GM12872 (cell line): ENCODE measurements around the gene PIP4K2B.

Experiments
- TF ChIP-seq, protein P1 (sequence below): IDR thresholded peaks from 3 replicates; pipeline ENCODE4 v1.5.1; 2011; ENCODE audit warnings: low read depth, mild to moderate bottlenecking, low read length, moderate library complexity; ENCODE audit not compliant: insufficient read depth

The PIP4K2B gene

DNA sequence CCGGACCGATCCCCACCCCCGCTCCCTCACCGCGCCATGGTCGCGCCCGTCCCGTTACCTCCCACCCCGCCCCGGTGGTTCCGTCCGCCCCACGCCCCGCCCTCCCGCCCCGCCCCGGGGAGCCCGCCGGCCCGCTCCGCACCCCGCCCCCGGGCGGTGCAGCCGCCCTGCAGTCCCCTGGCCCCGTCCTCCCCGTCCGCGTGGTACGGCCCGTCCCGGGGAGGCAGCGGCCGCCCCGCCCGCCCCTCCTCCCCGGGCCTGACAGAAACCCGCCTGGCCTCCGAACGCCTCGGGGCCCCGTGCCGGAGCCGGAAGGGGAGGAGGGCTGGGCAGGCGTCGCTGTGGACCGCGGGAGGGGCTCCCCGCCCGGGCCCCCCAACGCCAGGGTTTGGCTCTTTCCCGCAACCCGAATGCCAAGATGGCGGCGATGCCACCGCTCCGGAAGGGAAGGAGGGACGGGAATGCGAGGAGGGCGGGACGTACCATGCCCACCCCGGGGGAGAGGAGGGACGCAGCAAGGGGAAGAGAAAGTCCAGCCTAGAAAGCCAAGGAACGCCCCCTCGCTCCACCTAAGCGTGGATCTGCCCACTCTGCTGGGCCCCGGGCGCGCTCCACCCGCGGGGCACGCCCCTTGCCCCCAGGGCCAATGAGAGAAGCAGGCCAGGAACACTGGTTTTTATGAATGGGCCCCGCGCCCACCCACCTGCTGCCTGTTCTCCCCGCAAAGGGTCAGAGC lies at the start of gene PIP4K2B:
Gene PIP4K2B, minus strand, starts transcription at position 56 of the 736 bp plus-strand sequence. CDS start 132 bp downstream, outside the sequence.
- TF ChIP-seq, protein P1, sequence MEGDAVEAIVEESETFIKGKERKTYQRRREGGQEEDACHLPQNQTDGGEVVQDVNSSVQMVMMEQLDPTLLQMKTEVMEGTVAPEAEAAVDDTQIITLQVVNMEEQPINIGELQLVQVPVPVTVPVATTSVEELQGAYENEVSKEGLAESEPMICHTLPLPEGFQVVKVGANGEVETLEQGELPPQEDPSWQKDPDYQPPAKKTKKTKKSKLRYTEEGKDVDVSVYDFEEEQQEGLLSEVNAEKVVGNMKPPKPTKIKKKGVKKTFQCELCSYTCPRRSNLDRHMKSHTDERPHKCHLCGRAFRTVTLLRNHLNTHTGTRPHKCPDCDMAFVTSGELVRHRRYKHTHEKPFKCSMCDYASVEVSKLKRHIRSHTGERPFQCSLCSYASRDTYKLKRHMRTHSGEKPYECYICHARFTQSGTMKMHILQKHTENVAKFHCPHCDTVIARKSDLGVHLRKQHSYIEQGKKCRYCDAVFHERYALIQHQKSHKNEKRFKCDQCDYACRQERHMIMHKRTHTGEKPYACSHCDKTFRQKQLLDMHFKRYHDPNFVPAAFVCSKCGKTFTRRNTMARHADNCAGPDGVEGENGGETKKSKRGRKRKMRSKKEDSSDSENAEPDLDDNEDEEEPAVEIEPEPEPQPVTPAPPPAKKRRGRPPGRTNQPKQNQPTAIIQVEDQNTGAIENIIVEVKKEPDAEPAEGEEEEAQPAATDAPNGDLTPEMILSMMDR, result no peak

- TF ChIP-seq, protein P1, result no peak
Observed at GRCh38 chr17:38848557-38848891, 49.2 kb upstream of the PIP4K2B start.

- TF ChIP-seq, protein P1, result no peak
Observed at GRCh38 chr17:38844261-38844757, 45.0 kb upstream of the PIP4K2B start.

GRCh38 chr17:38825762-38826247 lies 26.4 kb upstream of the PIP4K2B start:
- TF ChIP-seq, protein P1, result no peak

DNA sequence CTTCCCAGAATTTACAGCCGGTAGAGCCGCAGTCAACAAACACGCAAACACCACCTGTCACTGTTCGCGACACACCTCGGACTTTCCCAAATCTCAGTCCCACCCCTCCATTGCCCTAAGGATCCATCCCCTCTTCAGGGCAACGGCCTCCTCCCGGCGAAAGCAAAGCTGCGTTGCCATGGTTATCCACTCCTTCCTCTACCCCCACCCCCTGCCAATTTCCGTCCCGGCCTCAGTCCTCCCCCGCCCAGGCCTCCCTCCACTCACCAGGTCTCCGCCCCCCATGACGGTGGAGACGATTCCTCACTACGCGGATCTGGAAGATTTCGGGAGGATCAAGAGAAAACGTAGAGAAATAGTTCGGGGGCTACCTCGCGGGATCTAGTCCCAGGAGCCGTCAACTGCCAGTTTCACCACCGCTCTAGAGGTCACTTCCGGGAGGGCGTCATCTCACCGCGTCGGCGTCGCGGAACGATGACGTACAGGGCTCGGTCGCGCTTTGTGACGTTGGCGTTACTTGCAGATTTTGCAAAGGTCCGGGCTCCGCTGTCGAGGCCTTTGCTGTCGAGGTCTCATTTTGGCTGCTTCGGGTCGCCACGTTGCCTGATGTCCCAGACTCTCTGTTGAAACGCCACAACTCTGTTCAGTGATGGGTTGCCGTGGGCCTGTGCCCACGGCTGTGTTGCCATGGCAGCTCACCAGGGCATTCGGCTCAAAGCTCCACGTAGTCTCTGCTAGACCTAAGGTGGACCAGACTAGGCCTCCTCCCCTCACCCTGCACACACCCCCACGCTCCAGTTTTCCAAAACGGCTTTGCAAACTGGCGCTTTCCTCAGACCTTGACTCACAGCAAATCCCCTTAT lies 25.8 kb upstream of the PIP4K2B start, which contains the start of gene CWC25:
Gene CWC25, minus strand, starts transcription at position 423 of the 863 bp plus-strand sequence. Its CDS starts 138 bp downstream, at position 285.
- TF ChIP-seq, protein P1, result no peak

DNA sequence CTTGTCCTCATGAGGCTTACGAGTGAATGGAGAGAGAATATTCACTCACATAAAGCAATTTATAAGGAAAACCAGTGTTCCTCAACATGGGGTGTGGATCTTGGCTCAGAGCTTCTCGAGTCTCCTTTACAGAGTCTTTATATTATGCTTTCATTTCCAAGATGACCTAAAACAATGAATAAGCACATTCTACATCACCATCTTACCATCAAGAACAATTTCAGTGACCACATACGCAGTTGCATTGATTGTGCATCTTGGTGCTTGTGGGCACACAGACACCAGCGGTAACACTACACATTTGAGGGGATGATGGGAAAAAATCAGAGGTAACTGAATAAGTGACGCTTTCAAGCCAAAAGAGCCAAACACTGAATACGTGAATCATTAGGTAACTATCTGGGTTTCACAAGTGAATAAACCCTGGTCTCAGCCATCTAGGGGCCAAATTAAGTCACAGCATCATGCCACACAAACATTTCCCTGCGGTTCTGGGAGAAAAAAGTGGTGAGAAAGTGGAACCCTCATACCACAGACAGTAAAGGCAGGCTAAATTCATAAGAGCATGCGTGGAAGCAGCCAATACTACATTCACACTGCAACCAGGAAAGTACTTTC lies 16.3 kb upstream of the PIP4K2B start:
- TF ChIP-seq, protein P1, result peak; percentile 35; the same call in 2 of the 3 replicates
